HTERT RPE-1 (cell line): ENCODE results near the gene EXOC3.
"Not testable (repeated sequence)": the region's sequence is repeated elsewhere in the genome, so short reads cannot be mapped to it uniquely, and the experiment has no call there.

ENCODE experiments used
- in situ Hi-C: fragments of 300-500 bp; cut with MboI; formaldehyde crosslinking; loops from 4 replicates; pipeline ENCODE4 v1.14.3; 2020; ENCODE audit warnings: low sequenced_read_pairs

The EXOC3 gene

DNA sequence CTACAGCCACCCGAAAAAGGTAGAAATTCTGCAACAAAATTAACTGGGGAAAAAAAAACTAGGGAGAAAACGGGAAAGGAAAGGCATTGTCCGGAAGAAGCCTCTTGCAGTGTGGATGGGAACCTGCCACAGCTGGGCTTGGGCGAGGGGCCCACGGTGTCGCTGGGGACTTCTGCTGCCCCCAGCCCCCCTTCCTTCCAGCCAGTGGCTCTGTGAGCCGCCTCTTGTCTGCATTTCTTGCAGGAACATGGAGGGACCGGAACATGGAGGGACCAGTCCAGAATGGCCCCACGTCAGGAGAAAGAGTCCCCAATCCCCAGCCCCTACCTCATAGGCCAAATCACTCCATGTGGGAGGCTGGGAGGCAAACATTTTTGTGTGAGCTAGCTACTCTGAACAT, 36.9 kb upstream of the EXOC3 start:
- in situ Hi-C loops, result no loop called here

DNA sequence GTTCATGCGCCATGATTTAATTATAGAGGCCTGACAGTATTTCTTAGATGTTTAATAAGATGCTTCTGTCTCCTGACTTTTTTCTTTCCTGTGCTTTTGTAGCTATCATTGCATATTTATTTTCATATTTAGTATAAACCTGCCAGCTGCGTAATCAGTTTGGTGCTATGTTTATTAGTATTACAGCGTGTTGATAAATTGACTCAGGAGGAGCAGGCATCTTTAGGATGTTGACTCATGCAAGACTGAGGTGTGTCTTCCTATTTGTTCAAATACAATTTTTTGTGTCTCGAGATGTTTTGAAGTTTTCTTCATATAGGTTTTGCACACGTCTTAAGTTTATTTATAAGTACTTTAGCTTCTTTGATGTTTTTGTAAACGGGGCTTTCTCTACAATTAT, 35.9 kb upstream of the EXOC3 start:
- in situ Hi-C loops, result no loop called here

DNA sequence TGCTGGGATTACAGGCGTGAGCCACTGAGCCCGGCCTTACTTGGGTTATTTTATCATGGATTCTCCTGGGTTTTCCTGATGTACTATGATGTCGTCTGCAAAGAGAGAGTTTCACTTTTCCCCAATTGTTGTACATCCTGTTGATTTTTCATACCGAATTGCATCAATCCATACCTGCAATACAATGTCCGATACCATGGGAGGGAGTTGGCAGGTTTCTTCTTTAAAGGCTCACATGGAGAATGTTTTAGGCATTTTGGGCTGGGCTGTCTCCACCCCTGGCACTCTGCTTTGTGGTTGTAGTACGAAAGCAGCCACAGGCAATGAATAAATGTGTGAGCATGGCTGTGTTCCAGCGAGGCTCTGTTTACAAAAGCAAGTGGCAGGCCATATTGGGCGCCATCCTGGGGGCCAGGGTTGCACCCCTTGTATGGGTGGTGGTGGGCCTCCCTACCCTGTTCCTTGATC, 35.1 kb upstream of the EXOC3 start:
- in situ Hi-C loops, result no loop called here

DNA sequence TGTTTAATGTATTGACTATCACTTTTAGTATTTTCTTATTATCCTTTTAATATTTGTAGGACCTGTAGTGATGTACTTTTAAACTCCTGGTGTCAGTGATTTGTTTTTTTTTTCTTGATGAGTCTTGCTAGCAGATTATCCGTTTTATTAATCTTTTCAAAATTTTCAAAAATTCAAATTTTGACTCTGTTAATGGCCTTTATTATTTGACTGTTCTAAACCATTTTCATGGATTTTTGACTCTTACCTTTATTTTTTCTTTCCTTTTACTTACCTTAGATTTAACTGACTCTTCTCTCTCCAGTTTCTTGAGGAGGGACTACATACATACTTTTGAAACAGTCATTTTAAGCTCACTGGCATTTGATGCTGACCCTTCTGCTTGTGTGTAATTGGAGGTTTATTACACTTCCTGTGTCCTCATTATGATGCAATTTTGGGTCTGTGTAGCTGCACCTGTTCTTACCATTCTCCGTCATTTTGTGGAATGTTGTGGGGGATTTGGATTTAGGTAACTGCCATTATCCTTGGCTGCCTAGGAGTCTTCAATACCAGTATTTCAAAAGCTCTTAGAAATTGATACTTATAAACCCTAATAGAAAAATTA, 32.0 kb upstream of the EXOC3 start:
- in situ Hi-C loops, result no loop called here

DNA sequence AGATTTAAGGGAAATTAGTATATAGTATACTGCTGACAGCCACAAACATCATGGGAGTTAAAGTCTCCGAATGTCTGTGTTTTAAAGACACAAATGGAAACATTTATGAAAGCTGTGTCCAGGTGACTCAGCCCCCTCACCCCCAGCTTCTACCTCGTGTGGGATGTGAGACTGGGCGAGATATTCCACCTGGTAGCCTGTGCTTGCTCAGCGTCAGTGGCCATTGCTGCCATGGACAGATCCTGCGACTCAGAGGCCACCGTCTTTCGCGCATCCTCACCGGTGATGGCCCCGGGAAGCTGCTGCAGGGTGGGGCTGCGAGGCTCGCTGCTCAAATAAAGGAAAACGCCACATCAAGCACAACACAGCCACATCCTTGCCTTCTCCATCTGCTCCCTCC, 31.2 kb upstream of the EXOC3 start:
- in situ Hi-C loops, result no loop called here

DNA sequence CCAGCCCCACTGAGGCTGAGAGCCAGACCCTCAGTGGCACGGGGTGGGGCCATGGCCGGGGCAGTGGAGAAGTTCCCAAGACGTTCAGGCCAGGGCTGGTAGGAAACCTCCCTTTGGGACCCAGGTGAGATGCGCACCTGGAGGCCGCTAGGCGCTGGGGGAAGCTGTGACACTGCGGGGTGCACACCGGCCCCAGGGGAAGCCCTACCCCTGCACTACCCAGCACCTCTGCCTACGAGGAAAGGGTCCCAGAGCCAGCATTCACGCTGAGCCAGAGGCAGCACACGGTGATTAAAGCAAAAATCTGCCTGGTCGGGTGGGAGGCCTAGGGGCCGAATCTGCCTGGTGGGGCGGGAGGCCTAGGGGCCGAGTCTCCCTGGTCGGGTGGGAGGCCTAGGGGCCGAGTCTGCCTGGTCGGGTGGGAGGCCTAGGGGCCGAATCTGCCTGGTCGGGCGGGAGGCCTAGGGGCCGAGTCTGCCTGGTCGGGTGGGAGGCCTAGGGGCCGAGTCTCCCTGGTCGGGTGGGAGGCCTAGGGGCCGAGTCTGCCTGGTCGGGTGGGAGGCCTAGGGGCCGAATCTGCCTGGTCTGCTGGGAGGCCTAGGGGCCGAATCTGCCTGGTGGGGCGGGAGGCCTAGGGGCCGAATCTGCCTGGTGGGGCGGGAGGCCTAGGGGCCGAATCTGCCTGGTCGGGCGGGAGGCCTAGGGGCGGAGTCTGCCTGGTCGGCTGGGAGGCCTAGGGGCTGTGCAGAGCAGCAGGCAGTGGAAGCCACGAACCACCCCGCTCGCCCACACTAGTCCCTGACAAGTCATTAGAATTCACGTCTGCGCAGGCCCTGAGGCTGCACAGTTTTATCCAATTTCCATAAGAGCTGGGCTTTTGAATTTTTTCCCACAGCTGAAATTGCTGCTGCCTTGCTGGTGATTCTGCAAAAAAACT, 27.7 kb upstream of the EXOC3 start:
- in situ Hi-C loops, result not testable (repeated sequence)

DNA sequence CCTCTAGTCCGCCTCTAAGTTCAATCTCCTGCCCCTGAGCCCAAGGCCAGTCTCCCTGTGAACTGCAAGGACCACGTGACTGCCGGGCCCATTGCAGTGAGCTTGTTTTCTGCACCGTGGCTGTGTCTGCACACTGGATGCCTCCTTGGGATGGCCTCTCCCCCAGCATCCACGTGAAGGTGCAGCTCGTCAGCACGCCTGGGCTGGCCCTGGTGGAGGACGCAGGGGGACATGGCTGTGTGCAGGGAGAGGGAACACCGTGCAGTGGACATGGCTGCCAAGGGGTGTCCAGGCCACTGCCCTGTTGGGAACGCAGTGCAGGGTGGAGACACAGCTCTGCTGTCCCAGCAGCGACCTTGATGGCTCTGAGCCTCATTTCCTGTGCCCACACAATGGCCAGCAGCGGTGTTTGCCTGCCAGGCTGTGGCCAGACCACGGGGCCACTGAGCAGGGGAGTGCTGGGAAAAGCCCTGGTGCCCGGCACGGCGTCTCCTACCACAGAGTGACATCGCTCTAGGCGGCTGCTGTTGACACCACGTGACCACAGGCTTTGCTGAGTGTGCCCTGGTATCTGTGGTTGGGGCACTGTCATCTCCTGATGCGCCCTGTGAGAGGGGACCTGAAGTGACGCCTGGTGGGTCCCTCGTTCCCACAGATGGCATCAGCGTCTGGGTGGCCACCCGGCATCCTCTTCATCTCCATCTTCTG, 26.9 kb upstream of the EXOC3 start:
- in situ Hi-C loops, result no loop called here

DNA sequence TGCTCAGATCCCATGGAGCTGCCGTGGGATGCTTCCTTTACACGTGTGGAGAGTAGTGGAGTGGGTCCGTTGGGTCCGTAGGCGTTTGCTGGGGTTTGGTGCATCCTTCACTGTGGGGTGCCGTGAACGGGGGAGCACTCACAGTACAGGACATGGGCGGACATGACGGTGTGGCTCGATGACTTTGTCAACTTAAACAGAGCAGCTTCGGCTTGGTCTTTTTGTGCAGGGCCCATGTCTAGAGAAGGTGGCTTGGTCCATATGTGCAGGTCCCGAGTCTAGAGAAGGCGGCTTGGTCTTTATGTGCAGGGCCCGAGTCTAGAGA, 26.4 kb upstream of the EXOC3 start:
- in situ Hi-C loops, result no loop called here

DNA sequence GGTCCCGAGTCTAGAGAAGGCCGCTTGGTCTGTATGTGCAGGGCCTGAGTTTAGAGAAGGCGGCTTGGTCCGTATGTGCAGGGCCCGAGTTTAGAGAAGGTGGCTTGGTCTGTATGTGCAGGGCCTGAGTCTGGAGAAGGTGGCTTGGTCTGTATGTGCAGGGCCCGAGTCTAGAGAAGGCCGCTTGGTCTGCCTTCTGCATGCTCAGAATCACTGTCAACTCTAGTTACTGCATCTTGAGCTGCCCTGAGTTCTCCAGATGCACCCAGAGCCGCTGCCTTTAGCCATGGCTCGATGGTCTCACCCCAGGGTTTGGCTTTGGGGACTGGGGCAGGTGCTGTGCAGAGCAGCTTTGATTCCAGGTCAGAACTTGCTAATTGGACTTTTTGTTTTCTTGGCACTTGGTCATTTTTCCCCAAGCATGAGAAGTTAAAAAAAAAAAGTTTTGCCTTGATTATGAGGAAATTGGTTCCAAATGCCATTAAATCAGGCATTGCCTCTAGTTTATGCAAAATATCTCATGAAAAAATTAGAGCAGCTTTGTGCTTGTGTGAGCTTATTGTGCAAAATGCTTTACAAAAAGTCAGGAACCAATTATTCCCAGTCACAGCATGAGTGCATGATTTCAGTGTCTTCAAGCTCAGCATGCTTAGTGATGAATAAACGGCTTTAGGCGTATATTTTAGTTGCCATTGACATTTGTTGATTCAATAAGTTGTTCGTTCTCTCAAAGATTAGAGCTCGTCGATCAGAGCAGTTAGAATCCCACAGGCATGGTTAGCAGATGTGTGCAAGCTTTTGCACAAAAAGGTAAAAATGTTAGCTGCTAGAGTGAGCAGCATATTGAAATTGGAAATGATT, 25.4 kb upstream of the EXOC3 start:
- in situ Hi-C loops, result no loop called here

DNA sequence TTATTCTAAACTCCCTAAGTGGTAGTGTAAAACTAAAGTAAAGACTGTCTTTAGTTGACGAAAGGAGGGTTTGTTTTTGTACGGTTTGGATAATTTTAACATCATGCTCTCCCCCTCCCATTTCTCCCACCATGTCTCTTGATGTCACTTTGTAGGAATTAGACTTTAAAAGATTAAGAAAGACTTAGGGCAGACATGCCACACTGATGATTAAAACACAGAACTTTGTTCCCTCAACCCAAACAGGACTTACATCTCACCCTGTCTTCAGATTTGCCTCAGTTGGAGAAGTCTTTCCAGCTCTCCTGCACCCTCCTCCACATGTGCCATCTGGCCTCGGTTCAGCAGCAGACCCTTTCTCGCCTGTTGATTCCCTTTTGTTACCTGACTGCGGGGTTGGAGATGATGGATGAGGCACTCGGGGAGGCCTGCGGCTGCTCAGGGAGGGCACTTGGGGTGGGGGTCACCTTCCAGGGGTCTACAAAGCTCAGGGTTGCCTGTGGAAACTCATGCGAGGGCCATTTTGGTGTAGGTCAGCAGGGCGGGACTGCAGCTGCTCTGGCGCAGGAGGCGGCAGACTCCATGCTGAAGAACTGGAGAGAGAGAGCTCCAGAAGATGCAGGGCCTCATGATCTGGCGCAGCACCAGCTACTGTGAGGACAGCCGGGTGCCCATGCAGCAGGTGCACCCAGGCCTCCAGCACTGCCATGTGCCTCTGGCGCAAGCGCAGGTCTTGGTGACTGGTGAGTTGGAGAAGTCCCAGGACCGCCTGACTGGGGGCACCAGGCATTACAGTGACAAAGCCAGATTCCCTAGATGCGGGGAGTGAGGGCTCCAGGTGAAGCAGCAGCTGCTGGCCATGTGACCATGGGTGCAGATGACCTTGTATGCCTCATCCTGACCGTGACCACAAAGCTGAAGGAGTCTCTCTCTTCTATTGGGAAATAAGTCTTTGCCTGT, 24.5 kb upstream of the EXOC3 start:
- in situ Hi-C loops, result no loop called here

DNA sequence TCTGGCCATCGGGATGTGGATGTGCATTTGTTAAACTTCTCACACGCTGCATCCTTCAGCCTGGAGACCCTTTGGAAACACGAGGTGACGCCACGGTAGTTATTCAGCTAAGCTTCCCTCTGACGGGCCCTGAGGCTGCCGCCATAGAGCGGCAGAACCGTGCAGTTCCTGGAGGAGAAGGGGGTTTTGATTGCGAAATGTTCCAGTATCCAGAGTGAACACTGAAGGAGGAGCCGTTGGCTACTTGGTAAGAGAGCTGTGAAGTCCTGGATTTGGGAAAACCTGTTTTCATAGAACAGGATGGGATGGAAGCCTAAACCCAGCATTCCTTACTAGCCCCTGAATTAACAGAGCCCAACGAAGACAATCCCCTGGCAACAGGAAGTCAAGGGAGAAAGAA, 23.0 kb upstream of the EXOC3 start:
- in situ Hi-C loops, result no loop called here

DNA sequence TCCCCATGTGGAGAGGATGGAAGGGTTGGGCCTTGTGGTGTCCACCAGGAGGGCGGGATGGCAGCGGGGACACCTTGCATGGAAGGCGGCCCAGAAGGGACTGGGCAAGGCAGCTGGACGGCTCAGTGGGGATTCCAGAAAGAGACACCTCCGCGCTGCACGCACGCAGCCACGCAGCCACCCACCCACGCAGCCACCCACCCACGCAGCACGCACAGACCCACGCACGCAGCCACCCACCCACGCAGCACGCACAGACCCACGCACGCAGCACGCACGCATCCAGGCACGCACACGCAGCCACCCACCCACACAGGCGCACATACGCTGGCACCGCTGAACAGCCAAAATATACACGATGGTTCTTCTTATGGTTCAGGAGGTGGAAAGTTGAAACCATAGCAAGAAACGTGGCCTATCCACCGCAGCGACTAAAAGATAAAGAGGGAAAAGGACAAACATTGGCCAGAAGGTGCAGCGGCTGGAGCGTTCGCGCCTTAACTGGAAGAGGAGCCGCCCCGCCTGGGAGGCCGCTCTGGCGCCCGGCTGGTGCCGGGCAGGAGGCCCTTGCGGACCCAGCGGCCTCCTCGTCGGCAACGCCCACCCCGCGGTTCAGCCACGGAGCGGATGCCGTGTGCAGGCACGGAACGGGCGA, 22.2 kb upstream of the EXOC3 start:
- in situ Hi-C loops, result no loop called here

DNA sequence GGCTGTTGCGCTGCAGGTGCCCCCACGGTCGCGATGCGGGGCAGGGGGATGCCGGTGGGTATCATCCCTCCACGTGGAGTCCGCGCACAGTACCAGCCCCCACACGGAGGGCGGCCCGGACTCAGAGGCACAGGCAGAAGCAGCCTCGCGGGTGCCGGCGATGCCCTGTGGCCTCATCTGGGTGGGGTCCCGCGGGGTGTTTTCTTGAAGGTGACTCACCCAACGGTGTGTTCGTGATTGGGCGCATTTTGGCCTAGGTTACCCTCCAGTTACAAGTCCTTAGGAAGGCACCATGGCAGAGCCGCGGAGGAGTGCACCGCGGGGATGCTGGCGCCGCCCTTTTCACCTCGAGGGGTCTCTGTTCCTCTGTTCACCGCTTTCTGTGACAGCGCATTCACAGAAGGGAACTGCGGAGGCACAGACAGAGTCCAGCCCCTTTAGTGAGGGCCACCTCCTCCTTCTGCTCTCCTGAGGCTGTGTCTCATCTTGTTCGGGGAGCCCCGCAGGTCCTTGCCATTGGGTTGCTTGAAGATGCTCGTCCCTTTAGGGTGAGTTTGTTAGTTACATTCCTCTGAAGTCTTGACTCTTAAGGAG, 21.6 kb upstream of the EXOC3 start:
- in situ Hi-C loops, result no loop called here

DNA sequence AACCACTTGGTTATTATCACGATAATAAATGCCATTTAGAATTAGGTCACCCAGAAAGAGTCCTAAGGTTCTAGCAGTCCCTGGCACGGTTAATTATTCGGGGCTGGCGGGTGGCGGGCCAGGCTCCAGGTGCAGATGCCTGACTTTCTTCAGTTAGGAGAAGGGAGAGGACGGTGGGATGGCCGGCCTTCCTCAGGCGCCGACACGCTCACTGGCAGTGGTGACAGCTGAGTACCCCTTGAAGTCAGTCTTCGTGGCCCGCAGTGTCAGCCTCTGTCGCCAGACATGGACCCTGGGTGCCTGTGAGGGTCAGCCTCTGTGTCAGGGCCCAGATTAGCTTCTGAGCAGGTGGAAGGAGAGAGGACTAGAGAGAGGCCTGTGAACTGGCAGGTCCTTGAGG, 21.1 kb upstream of the EXOC3 start:
- in situ Hi-C loops, result no loop called here

DNA sequence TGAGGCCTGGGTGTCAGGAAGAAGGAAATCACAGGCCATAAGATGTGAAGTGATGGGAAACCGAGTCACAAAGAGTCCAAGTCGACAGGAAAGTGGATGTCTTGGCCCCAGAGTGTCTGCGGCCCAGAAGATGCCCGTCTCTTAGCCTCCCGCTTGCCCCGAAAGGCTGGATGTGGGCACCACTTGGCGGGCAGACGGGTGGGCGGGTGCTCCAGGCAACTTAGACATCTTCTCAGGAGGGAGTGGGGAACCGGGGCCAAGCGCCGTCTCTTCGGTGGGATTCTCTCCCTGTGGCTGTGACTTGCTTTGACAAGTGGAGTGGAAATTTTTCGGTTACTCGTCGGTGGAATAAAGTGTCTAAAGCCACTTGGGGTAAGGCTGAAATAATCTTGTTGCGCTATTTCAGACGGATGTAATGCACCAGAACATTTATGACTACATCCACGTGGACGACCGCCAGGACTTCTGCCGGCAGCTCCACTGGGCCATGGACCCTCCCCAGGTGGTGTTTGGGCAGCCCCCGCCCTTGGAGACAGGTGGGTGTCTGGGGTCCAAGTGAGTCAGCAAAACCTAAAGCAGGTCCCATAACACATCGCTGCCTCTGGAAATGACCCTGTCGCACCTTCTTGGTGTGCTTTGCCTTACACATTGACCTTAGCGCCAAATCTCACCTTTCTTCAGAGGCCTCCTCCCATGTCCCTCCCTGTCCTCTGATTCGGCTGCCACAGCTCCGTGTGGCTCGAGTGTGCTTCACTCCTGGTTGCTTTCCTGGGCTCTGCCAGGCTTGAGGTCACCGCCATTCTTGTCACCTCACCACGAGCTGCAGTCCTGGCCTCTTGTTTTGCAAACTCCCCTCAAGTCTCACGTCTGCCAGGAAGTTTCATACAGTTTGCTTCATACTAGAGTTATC, 20.4 kb upstream of the EXOC3 start:
- in situ Hi-C loops, result no loop called here

DNA sequence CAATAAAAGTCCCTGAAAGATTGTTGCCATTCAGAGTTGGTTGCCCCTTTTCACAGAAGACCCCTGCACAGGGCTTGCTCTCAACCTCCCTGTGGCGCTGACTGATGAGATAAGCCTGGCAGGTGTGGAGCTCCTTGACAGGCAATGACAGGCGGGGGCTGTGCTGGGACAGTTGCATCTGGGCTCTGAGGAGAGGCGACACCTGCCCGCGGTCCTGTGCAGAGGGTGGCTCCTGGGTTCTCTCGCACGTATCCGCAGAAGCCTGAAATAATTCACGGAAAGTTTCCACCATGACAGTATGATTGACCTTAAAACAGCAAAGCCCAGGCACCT, 19.8 kb upstream of the EXOC3 start:
- in situ Hi-C loops, result no loop called here

DNA sequence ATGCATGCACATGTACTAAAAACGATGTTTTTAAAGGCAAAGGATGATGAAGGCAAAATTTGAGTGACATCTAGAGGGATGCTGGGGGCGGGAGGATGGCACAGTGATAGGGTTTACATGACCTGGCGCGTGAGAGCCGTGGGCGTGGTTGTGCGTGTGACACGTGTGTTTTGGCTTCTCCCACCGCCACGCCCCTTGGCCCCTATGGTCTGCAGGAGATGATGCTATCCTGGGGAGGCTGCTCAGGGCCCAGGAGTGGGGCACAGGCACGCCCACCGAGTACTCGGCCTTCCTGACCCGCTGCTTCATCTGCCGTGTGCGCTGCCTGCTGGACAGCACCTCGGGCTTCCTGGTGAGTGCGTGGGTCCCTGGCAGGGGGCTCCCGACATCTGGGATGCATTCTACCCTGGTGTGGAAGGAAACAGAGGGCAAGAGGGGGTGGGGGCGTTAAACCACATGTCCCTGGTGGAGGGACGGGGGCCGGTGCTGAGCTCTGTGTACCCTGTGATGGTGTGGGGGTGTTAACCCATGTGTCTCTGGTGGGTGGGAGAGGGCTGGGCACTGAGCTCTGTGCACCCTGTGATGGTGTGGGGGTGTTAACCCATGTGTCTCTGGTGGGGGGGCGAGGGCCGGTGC, 19.2 kb upstream of the EXOC3 start:
- in situ Hi-C loops, result no loop called here
